COLO829 (cell line): ENCODE data around the gene ADCY5.

ENCODE experiments used
- DNase-seq: peaks from one replicate; pipeline ENCODE4 v3.0.0; 2012; ENCODE audit warnings: low spot score

The ADCY5 gene

DNA sequence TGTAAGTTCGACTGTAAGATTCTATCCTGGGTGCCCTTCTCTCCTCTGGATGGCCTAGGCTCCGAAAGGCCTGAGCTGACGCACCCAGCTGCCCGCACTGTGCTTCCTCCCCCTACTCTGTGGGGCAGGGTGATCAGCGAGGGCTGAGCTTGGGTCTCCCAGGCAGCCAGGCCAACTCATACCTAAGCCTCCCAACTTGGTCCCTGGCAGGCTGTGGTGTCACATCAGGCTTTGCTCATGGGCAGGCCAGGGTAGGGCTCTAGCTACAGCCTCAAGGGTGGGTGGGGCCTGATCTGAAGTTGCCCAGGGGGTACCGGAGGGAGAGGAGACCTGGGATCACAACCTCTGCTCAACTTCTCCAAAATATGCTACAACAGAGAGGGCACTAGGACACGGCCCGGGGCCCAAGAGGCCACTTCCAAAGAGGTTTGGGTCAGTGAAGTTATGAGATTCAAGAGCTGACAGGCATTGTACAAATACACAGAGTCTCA lies 123.1 kb downstream of the ADCY5 start:
- DNase-seq = no peak

DNA sequence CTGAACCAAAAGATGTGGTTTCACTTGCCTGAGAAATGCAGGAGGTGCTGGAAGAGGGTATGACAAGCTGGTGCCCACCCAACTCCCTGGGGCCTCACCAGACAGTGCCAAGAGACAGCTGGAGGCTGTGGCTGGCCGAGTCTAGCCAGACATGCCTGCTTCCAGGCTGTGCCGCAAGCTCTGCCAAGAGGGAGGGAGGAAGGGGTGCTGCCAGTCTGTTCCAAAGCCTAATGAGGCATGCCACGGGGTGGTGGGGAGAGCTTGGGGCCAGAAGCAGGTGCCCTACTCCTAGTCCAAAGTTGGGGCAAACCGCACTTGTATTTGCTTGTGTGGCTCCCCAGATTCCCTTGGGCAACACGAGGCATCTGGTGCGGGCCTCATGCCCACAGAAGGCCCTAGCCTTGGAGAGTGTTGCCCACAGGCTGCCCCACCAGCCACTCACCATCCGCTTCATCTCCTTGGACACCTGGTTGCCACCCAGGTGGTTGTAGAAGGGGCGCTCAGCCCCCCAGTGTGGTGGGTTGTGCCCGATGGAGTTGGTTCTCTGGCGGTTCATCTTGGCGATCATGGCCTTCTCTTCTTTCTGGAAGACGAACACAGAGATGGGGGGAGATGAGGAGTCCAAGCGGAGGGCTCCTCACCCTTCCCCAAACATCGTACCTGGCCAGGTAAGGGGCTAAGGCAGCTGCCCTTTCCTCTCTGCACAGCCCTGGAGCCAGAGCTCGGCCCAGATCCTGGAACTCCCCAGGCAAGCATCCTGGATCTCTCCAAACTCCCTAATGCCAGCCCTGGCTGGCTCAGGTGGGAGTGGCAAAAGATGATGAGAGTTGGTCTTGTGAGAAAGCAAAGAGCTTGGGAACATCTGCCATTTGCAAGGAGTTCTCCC lies 123.8 kb downstream of the ADCY5 start:
- DNase-seq = no peak

DNA sequence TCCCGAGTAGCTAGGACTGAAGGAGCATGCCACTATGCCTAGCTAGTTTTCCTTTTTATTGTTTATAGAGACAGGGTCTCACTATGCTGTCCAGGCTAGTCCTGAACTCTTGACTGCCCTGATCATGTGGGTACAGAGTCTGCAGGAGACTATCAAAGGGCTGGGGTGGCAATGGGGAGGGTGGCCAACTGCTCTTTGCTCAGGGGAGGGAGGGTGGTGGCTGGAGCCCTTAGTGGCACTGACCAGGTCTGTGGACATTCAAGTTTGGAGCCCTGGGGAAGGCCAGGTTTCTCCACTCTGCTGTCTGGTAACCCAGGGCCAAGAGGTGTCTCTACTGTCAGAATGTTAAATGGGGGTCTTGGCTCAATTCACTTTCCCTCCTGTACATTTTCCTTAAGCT lies 125.1 kb downstream of the ADCY5 start:
- DNase-seq = no peak

DNA sequence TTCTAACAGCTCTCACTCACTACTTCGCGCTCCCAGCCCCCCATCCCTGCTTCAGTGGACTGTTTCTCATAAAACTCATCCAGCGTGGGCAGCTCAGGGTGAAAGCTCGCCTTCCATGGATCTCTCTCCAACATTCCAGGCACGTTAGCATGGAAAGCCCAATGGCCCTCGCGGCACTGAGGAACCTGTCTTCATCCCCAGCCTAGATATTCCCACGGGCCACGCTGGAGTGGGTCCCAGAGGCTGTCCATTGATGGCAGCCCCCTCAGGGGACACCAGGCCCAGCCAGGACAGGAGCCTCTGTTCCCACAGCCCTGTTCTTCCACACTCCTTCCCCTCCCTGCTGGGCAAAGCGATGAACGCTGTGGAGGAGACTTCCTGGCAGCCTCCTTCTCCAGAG lies 126.0 kb downstream of the ADCY5 start:
- DNase-seq = no peak

DNA sequence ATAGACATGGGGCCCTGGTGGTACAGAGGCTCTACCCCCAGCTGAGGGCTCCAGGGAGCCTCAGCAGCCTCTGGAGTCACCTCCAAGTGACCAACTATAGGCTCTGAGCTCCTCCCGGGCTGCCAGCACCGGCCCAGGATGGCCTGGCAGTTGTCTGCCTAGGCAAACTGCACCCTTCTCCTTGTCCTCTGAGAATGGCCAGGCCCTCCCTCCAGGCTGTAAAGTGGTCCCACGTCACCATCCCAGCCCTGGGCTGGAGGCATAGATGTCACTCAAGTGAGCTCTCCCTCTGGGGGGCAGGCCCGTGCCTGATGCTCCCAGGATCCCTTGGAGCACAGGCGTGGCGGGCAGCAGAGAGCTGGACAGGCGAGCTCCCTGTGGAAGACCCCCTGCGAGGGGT lies 127.1 kb downstream of the ADCY5 start:
- DNase-seq = no peak

DNA sequence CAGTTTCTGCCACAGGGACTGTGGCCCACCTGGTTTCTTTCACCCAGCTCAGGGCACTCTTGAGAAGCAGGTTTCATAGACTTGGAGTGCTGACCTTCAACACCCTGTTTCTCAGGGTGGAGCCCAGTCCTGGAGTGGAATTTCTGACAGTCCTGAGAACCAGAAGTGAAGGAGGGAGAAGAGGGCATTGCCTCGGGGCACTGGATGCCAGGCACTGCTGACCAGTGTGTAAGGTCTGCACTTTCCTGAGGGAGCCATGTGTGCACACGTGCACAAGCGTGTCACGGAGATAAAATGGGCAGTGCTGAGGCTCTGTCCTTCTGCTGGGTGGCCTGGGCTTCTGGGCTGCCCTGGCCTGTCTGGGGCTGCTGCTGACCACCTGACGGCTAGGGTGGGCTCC lies 128.7 kb downstream of the ADCY5 start:
- DNase-seq = no peak

DNA sequence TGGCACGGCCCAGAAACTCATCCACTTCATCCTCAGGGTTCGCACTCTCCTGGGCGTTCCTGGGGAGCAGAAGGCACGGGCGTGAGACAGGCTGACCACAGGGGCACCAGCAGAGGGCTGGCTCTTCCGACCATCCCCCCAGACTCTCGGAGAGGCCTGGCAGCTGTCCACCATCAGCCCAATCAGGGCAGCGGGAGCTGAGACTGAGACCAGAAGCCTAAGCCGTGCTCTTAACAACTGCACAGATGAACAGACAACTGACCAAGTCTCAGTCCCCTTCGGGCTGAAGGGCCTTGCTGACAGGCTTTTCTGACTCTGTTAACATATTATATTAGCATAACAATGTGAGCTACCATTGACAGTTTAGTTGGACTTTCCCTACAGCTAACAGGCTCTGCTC lies 129.1 kb downstream of the ADCY5 start:
- DNase-seq = no peak

DNA sequence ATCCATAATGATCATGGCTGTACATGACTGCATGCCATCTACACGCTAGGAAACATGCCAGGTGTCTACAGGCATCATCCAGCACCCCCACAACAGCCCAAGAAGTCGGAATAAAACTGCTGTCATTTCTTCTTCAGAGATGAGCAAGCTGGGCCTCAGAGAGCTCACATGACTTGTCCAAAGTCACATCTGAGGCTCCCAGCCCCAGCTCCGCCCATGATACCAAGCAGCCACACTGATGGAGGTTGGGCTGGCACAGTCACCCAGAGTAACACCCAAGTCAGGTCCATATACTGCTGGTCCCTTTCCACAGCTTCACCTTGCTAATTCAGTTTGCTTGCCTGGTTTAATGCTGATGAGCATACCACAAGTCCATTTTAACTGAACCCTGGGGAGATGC lies 130.5 kb downstream of the ADCY5 start:
- DNase-seq = no peak

DNA sequence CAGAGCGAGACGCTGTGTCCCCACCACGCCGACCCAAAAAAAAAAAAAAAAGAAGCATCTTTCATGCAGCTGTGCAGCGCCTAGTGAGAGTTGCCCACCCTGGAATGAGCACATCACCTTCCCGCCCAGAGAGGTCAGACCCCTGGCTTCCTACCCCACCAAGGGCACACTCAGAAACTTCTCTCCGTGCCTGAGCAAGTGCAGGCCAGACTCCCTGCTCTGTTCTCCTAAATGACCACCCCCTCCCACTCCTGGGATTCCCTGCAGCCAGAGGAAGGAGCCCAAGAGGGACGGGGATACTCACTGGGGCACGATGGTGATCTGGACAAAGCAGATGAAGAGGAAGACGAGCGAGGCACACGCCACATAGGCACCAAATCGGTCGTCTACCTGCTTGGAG lies 131.2 kb downstream of the ADCY5 start:
- no peak for DNase-seq

DNA sequence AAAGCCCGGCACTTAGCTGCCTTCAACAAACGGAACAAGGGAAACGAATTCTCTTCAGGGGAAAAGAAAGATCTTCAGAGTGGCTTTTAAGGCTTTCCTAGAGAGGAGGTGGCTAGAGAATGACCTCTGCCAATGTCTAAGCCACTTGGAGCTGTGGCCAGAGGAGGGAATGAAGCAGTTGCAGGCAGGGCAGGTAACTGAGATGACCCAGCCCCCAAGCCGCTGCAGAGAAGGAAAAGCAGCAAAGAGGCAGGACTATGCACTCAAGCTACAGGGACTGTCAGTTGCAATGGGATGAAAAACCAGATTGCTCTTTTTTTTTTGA lies 133.7 kb downstream of the ADCY5 start:
- no peak for DNase-seq

DNA sequence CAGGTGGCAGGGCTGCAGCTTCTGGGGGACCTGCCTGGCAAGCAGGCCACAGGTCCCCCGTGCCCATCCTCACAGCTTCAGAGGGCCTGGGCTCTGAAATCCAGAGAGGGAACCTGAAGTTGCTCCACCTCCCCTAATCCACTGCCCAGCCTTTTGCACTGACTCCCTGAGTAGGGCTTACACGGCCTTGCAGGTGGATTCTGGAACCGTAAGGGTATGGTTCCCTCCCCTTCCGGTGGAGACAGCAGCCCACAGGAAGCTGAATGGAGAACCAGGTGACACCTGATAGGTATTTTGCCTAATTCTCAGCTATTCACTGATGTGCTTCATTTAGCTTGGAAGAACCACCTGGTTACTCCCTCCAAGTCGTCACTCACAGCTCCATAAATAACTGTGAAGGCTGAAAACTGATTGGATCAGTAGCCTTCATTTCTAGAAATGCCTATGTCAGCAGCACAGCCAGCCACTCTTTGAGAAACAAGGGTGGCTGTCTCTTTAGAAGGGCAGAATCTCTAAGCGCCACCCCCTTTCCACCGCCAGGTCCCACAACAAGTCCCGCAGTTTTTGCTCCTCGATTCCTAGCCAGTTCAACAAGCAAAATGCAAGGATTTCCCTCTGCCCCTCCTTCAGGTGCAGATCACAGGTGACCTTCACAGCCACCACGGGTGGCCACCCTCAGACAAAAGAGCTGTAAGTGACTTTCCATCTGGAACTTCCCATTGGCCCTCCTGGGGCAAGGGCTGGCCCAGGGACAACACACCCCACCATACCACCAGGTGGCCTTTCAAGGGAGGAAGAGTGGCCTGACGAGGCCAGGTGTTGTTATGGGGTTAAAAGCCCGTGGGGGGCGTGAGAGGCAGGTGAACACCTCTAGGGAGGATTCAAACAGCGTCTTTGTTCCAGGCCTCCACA lies 134.3 kb downstream of the ADCY5 start:
- no peak for DNase-seq

DNA sequence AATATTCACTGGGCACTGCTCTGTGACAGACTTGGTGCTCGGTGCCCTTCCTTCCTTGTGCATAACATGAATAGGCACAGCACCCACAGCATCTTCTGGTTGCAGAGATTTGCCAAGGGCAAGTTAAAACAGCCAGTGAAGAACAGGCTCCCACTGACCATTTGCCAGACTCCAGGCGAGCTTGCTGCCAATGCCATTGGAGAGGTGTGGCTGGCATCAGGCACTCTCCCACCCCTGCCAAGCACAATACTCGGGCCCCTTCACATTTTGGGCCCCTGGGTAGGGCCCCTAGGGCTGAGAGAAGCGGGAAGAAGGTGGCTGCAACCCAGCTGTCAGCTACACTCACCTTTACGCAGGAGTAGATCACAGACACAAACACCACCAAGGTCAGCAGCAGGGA lies 135.0 kb downstream of the ADCY5 start:
- no peak for DNase-seq

DNA sequence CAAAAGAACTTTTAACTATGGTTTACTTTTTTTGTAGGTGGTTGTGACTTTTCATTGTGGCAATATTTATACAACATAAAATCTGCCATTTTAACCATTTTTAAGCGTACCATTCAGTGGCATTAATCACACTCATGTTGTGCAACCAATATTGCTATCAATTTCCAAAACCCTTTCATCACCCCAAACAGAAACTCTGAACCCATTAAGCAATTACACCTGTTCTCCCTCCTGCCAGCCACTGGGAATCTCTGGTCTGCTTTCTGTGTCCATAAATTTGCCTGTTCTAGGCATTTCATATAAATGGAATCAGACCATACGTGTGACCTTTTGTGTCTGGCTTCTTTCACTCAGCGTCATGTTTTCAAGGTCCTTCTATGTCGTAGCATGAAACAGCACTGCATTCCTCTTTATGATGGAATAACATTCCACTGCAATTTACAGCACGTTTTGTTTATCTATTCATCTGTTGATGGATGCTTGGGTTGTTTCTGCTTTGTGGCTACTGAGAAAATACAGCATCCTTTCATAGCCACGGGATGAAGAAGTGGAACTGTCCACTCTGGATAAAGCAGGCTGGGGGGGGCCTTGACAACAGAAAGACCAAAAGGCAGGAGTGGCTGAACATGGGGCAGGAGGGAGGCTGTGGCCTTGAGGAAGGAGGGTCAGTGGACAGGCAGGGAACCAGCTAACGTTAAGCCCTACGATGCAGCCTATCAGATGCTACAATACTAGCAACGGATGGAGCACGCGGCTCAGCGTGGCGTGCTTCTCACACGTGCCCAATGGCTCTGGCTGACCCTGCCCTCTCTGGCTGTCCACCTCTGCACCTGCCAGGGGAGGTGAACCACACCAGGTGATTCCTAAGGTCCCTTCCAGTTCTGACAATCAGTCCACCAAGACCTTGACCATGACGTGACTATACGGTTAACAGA lies 136.3 kb downstream of the ADCY5 start:
- no peak for DNase-seq

DNA sequence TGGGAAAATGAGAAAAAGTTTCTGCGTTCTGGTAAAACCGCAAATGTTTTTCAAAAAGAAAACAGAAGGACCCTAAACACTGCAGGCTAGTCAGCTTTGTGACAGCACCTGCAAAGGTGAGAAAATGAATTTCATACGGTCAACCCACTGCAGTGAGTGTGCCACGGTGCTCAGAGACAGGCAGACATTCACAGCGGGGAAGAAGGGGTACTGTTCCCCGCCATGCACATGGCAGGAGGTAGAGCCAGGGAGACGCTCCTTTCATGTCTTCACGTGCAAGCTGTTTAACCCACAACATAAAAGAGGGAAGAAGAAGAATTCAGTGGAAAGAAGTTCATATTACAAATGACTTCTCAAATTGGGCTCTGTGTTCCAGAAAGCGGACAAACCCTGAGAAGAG lies 137.7 kb downstream of the ADCY5 start:
- no peak for DNase-seq

DNA sequence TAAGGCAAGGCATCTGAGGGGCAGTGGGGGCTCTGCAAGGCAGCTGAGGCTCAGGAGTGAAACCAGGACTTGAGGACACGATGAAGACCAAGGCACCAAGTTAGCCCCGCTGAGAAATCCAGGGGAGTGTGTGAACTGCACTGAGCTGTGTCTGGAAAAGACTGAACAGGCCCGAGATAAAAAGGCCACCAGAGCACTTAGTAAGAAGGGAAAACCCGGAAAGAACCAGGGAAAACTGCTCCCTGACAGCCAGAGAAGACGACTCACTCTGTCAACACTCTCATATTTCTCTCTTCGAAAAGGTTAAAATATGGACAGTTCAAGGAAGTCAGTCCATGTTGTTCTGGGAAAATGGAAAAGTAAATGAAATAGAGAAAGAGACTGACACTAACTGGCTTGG lies 138.1 kb downstream of the ADCY5 start:
- no peak for DNase-seq

DNA sequence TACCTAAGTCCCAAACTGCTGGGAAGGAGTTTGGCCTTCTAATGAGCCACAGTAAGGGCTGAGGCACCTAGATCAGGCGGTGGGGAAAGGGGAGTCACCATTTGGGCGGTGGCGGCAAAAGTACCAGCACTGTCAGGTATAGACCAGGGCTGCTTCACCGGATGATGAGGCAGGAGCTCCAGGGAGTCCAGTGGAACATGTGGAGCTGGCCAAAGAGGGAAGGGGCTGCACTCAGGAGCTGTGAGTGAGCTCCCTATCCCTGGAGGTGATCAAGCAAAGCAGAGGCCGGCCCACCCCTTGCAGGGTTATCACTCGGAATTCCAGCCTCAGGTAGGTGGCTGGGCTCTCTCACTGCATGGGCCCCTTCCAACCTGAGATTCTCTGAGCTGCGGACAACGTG lies 138.7 kb downstream of the ADCY5 start:
- DNase-seq = no peak

DNA sequence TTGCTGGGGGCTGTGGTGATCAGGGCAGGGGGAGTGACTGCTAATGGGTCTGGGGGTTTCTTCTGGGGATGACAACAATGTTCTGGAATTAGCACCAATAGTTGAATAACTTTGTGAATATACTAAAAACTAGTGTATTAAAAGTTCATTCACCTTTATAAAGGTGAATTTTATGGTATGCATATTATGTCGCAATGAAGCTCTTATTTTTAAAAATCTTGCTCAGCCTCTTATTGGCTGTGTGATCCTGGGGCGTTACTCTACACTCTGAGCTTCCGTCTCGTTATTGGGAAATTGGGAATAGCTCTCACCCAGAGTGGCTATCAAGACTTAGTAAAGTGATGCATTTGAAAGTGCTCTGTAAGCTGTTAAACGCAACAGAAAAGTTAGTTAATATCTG lies 141.8 kb downstream of the ADCY5 start:
- DNase-seq = no peak

DNA sequence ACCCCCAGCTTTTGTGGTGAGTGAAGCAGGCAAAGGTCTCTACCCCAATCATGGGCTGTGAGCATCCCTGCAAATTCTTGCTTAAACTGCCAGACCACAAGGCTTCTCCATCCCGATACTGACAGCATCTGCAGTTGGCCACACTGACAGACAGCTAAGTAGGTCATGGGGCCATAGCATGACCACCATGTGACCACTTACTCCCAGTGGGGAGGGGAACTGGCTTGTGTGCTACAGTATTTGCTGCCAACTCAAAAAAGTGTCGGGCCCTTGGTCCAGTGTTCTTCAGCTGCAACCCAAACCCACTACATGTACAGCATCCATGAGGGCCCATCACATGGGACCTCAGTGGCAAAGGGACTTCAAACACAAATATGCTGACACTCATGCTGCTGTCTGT lies 143.7 kb downstream of the ADCY5 start:
- no peak for DNase-seq

DNA sequence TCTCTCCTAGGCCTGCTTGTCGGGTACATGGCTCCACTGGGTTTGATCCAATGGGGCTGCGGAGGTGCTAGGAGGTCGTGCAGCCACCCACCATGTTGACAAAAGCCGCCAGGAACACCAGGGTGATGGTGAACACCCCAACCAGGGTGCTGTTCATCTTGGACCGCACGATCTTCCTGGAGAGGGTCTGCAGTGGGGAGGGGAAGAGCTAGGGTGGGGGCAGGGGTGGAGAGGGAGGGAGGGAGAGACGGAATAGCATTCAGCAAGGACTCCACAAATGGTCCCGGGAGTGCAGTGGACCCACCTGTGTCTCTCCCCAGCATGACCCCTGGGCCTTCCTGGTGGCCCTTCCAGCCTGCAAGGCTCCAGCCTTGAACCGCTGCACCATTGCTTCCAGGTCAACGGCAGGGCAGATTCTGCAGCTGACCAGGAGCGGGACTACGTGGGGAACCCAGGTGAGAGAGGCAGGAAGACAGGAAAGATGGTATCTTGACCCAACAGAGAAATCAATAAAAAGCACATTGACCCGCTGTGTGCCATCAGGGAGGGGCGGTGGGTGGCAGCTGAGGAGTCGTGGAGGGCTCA lies 144.8 kb downstream of the ADCY5 start:
- no peak for DNase-seq

DNA sequence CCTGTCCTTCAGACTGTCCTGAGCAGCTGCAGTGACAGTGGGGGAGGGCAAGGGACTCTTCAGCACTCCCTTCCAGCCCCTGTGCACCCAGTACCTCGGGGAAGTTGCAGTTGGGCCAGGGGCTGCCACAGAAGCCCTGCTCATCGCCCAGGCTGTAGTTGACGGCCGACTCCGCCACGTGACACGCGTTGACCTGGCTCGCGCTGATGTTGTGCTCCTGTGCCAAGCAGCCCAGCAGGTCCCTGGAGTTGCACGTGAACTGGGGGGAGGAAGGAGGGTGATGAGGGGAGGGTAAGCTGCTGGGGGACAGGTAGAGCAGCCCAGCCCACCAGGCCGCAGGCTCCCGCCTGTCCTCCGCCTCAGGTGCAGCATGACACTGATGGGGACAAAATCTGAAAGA lies 145.9 kb downstream of the ADCY5 start:
- DNase-seq = no peak

DNA sequence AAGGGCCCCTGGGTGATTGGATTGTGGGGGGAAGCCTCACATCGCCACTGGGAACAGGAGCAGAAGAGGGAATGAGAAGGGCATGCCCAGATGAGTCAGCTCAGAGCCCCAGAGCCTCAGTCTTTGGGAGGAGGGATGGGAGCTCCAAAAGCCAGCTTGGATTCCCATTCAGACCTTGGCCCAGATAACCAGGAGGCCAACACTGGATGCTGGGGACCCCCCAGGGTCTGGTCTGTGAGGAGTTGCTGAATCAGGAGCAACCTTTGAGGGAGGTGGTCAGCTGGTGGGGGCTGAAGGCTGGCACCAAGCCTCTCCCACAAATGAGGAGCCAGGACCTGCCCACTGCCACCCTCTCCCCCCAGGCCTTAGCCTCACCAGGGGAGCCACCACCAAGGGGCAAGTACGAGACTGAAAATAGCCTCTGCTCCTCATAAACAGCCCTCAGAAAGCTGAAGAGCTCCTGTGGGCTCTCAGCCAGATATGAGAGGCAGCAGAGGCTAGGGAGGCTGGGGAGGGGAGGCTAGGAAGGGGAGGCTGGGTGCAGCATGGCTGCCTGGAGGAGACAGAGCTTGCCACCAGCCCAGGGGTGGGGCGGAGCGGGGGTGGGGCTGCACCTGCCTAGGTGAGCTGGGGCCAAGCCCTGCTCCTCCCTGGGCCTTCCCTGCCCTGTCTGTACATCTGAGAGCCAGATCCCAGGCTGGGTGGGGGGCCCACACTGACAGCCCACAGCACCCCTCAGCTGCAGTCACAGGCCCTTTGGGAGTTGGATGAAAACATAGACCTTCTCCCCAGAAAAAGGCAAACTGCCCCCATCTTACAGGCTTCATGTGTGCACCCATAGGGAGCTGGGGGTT lies 147.3 kb downstream of the ADCY5 start:
- no peak for DNase-seq
